Tracheal epithelial cell (primary cell): ENCODE data around the gene ZNF99. TPM values are rescaled to one million over a fixed set of nuclear protein-coding genes. Genes with fewer than 3 reads are reported as not detected.

Experiments
- total RNA-seq: library from RNA; depleted of rRNA; stranded (reverse); fragments of >200 nt; gene quantifications from 2 replicates; pipeline ENCODE4 v1.2.1, GENCODE V29; 2014

Gene ZNF99
- total RNA-seq: not detected in 2 replicates

DNA sequence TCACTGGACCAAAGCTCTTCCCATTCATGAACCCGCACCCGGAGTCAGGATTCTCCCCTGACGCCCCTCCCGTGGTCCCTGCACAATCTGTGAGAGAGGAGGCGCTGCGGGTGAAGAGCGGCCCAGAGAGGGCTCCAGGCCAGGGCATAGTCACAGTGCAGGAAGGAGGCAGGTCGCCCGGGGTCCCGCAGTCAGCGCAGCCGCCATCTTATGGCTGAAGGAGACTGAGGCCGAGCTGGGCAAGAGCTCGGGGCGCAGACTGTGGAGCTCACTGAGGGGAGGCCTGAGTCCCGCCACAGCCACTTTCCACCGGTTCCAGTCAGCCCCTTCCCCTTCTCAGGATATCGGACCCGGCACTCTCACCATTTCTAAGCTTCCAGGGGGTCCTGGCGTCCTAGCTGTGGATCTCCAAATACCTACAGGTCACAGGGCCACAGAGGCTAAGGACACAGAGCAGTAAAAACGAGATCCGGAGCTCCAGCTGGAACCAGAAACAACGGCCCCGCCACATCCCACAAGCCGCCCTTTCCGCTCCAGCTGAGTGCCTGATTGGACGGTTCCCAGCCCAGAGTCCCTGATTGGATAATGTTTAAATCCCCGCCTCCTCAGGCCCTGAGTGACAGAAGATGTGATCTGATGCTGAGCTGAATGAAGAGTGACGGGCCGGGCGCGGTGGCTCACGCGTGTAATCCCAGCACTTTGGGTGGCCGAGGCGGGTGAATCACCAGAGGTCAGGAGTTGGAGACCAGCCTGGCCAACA, at the start of gene ZNF99:
Gene ZNF99, minus strand, starts transcription at position 501 of the 760 bp plus-strand sequence. Its CDS starts 135 bp downstream, at position 366.

DNA sequence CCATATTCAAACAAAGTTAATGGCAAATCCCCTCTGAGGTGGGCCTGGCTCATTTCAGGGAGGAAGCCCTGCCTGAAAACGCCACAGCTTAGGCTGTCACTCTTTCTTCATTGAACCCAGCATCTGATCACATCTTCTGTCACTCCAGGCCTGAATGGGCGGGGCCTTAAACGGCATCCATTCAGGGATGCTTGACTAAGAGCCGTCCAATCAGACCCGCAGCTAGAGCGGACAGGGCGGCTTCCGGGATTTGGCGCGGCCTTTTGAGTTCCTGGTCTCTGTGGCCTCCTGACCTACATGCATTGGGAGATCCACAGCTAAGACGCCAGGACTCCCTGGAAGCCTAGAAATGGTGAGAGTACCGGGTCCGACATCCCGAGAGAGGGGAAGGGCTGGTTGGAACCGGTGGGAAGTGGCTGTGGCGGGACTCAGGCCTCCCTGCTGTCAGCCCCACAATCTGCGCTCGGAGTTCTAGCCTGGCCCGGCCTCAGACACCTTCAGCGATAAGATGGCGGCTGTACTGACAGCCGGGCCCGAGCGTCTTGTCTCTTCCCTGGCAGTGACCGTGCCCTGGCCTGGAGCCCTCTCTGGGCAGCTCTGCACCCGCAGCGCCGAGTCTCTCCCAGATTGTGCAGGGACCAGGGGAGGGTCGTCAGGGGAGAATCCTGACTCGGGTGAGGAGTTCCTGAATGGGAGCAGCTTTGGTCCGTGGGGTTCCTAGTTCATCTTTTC, 48.2 kb upstream of the ZNF99 start, which contains the start of gene ZNF723:
Gene ZNF723, plus strand, starts transcription at position 261 of the 732 bp plus-strand sequence. Its CDS starts 89 bp downstream, at position 350.

Other genes starting within 250 kb of the ZNF99 start
- 0.24 TPM in 1 of 2 replicates, not detected in the other for gene ZNF492, start 149.8 kb downstream of the ZNF99 start, total RNA-seq
- not detected in 2 replicates for gene ZNF723, start 48.1 kb upstream of the ZNF99 start, total RNA-seq
- gene ZNF728, start 219.0 kb upstream of the ZNF99 start, total RNA-seq: not detected in 2 replicates